ENCODE data around the gene DND1.

The DND1 gene

GRCh38 chr5:140690941-140691924 is 17.9 kb upstream of the DND1 start, which contains the start of the genes HARS1 and HARS2:
Gene HARS1 (minus strand): TSS chr5:140691370. CDS start chr5:140691304, 66 bp downstream.
Gene HARS2 (plus strand): TSS chr5:140691455. CDS start chr5:140691649, 194 bp downstream.
- Mint-ChIP-seq H3K4me1 (peaks cover 37% of the 10 kb centered on the region), H3K9me3 (no peaks in the 10 kb centered on the region), H3K4me3 (peak within 1 kb of the TSS; percentile 99), H3K36me3 (ENCODE audit: low read depth) (peaks cover 45% of the 10 kb centered on the region), H3K27ac (peak within 1 kb of the TSS; percentile 98), H3K27me3 (ENCODE audit: low read depth, poor library complexity) (peaks cover 3% of the 10 kb centered on the region)
- DNase-seq, result peak; percentile 86
- TF ChIP-seq, protein P1, sequence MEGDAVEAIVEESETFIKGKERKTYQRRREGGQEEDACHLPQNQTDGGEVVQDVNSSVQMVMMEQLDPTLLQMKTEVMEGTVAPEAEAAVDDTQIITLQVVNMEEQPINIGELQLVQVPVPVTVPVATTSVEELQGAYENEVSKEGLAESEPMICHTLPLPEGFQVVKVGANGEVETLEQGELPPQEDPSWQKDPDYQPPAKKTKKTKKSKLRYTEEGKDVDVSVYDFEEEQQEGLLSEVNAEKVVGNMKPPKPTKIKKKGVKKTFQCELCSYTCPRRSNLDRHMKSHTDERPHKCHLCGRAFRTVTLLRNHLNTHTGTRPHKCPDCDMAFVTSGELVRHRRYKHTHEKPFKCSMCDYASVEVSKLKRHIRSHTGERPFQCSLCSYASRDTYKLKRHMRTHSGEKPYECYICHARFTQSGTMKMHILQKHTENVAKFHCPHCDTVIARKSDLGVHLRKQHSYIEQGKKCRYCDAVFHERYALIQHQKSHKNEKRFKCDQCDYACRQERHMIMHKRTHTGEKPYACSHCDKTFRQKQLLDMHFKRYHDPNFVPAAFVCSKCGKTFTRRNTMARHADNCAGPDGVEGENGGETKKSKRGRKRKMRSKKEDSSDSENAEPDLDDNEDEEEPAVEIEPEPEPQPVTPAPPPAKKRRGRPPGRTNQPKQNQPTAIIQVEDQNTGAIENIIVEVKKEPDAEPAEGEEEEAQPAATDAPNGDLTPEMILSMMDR (IDR thresholded peaks at IDR 0.05), result no peak

DNA sequence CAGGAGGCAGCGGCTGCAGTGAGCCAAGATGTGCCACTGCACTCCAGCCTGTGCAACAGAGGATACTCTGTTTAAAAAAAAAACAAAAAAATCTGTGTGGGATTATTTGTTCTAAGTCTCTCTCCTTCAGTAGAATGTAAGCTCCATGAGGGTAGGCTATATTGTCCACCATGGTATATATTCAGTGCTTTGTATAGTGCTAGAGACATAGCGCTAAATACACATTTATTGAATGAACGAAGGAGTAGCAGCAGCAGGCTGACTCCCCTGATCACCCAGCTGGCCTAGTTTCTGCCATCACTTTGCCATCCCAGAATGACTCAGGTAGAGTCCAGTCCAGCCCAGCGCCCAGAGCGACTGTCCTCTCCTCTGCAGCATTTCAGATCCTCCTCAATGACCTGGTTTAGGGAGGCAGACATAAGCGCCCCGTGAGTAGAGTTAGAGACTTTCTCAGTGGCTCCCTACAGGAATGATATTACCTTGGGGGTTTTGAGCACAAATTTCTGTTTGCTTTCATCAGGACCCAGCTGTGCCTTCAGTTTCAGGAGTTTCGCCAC is 17.1 kb upstream of the DND1 start:
- Mint-ChIP-seq H3K9me3 (no peaks in the 10 kb centered on the region), H3K27me3 (ENCODE audit: low read depth, poor library complexity) (peaks cover 3% of the 10 kb centered on the region), H3K36me3 (ENCODE audit: low read depth) (peaks cover 37% of the 10 kb centered on the region), H3K4me1 (peaks cover 37% of the 10 kb centered on the region), H3K4me3 (peak overlapping the region; percentile 99), H3K27ac (peak overlapping the region; percentile 98)
- TF ChIP-seq, protein P1 (IDR thresholded peaks at IDR 0.05), result no peak
- no peak for DNase-seq

DNA sequence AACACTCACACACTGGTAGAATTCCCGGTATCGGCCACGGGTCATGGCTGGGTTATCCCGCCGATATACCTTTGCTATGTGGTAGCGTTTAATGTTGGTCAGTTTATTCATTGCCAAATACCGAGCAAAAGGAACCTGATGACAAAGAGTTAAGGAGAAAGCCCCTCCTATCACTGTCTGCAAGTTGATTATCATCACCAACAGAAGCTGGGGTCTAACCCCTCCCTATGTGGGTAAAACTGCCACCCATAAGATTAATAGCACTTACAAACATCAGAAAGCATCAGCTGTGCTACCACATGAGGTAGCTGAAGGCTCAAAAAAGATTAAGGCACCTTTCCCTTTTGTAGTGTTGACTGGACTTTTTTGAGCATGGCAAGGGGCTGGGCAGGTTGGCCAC is 5.6 kb upstream of the DND1 start:
- H3K27me3 Mint-ChIP-seq (ENCODE audit: low read depth, poor library complexity), result no peaks in the 10 kb centered on the region
- TF ChIP-seq, protein P1 (IDR thresholded peaks at IDR 0.05), result no peak
- H3K9me3 Mint-ChIP-seq, result no peaks in the 10 kb centered on the region
- H3K4me1 Mint-ChIP-seq, result no peaks in the 10 kb centered on the region
- no peak overlapping the region for H3K27ac Mint-ChIP-seq
- DNase-seq, result no peak
- H3K4me3 Mint-ChIP-seq, result no peak overlapping the region
- H3K36me3 Mint-ChIP-seq (ENCODE audit: low read depth), result peaks cover 70% of the 10 kb centered on the region

DNA sequence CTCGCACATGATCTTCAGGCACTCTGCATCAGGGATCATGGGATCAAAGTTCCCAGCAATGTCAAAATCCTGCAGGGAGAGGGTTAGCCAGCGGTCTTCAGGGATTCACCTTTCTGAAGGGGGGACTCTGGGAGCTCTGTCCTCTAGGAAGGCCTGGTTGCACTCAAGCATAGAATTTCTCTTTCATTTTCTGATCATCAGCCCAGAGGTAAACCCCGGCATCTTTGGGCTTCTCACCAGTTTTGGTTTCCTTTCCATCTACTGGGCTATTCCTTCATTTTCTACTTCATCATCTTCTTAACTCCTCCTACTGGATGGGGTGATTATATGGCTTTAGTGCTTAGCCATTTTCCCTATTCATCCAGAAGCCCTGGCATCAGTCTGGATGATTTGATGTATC is 4.6 kb upstream of the DND1 start:
- TF ChIP-seq, protein P1 (IDR thresholded peaks at IDR 0.05), result no peak
- Mint-ChIP-seq H3K9me3 (no peaks in the 10 kb centered on the region), H3K27me3 (ENCODE audit: low read depth, poor library complexity) (no peaks in the 10 kb centered on the region), H3K27ac (no peak overlapping the region), H3K4me3 (no peak overlapping the region), H3K4me1 (no peaks in the 10 kb centered on the region), H3K36me3 (ENCODE audit: low read depth) (peaks cover 67% of the 10 kb centered on the region)
- DNase-seq, result no peak

- Mint-ChIP-seq H3K36me3 (ENCODE audit: low read depth) (peaks cover 57% of the 10 kb centered on the region), H3K4me3 (no peak overlapping the region), H3K27me3 (ENCODE audit: low read depth, poor library complexity) (peaks cover 4% of the 10 kb centered on the region), H3K27ac (peak overlapping the region; percentile 75), H3K4me1 (no peaks in the 10 kb centered on the region), H3K9me3 (no peaks in the 10 kb centered on the region)
- no peak for DNase-seq
- TF ChIP-seq, protein P1 (IDR thresholded peaks at IDR 0.05), result no peak
Observed at GRCh38 chr5:140674629-140675028, 1.3 kb upstream of the DND1 start.
